Epithelial cell of prostate (primary cell): ENCODE data around the gene ARHGAP15.

Experiments used
- DNase-seq: peaks from one replicate; pipeline ENCODE4 v3.0.0-alpha.2; 2011; ENCODE audit warnings: low read depth, low spot score
- H3K27ac ChIP-seq: fragments of 450-650 bp; 2 replicates; pipeline ENCODE4 v1.5.1; 2017; ENCODE audit warnings: mild to moderate bottlenecking

Gene ARHGAP15

GRCh38 chr2:143768991-143769390, 639.8 kb downstream of the ARHGAP15 start:
- H3K27ac ChIP-seq: no peak overlapping the region
- DNase-seq: no peak

GRCh38 chr2:143771939-143772338, 642.7 kb downstream of the ARHGAP15 start:
- no peak for DNase-seq
- H3K27ac ChIP-seq: no peak overlapping the region

- H3K27ac ChIP-seq: no peak overlapping the region
- no peak for DNase-seq
Observed at GRCh38 chr2:143776526-143777297, 647.5 kb downstream of the ARHGAP15 start.

- DNase-seq: no peak
- no peak overlapping the region for H3K27ac ChIP-seq
Observed at GRCh38 chr2:143779021-143779420, 649.8 kb downstream of the ARHGAP15 start.

- H3K27ac ChIP-seq: no peak overlapping the region
- no peak for DNase-seq
Observed at GRCh38 chr2:143786026-143786765, 657.0 kb downstream of the ARHGAP15 start.

GRCh38 chr2:143787674-143788073, 658.5 kb downstream of the ARHGAP15 start:
- peak; percentile 26 for DNase-seq
- no peak overlapping the region for H3K27ac ChIP-seq

DNA sequence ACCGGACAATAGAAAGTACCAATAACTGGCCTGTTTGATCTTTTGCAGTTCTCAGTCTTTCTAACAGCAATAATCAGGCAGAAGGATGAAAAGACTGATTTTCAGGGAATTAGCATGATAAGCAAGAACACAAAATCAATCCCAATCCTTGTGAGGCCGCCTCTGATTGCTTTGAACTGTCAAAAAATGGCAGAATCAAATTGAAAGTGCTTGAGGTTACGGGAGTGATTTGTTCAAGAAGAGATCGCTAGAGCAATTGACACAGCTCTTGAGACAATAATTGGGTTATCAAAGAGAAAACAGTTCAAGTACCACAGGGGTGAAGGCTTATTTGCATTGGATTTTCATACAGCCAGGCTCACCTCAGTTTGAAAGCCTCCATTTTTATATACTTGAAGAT, 663.4 kb downstream of the ARHGAP15 start:
- DNase-seq: no peak
- H3K27ac ChIP-seq: no peak overlapping the region

- no peak for DNase-seq
- H3K27ac ChIP-seq: no peak overlapping the region
Observed at GRCh38 chr2:143793381-143793780, 664.2 kb downstream of the ARHGAP15 start.

GRCh38 chr2:143796051-143796450, 666.8 kb downstream of the ARHGAP15 start:
- DNase-seq: no peak

GRCh38 chr2:143801561-143801960, 672.3 kb downstream of the ARHGAP15 start:
- DNase-seq: no peak
- no peak overlapping the region for H3K27ac ChIP-seq

More at GRCh38 chr2:143796051-143796450, 666.8 kb downstream of the ARHGAP15 start:
- H3K27ac ChIP-seq: no peak overlapping the region

GRCh38 chr2:143802242-143802641, 673.0 kb downstream of the ARHGAP15 start:
- DNase-seq: peak; percentile 64
- no peak overlapping the region for H3K27ac ChIP-seq

DNA sequence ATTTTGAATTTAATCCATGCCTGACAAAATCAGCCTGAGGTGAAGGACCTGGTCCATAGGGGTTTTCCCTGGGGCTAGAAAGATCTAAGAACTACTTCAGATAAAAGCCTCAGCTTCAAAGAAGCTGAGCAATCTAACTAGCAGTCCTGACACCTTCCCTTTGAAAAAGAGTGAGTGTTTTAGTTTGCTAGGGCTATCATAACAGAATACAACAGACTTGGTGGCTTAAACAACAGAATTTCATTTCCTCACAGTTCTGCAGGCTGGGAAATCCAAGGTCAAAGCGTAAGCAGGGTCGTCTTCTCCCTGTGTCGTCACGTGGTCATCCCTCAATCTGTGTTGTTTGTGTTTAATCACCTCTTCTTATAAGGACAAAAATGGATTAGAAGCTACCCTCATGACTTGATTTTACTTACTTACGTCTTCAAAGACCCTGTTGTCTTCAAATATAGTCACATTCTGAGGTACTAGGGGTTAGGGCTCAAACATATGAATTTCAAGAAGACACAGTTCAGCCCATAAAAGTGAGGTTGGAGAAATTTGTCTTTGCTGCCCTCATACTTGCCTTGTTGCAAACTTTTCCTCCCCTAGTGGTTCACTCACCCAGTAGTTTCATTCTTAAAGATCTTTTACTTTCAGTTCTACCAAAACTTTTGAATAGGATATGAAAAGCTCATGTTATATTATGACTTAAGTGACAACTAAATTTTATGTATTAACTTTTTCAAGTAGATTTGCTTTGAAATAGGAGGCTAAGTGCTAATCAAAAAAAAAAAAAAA, 673.8 kb downstream of the ARHGAP15 start:
- DNase-seq: no peak
- no peak overlapping the region for H3K27ac ChIP-seq

- no peak for DNase-seq
- no peak overlapping the region for H3K27ac ChIP-seq
Observed at GRCh38 chr2:143803936-143804335, 674.7 kb downstream of the ARHGAP15 start.

DNA sequence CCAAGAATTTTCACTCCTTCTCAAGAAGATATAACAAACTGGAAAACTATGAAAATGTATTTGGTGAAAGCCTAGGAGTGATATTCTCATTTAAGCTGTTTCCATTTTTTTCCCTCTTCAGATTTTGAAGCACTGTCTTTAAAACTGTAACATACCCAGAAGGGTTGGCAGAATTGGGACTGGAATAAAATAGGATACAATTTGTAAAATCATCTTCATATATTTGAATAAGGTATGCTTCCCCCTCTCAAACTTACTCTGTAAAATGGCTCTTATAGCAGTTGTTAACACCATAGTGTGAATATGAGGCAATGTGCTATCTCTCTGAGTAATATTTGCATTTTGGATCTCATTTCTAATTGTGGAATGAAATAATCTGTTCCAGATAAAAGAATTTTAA, 676.4 kb downstream of the ARHGAP15 start:
- H3K27ac ChIP-seq: no peak overlapping the region
- DNase-seq: no peak

DNA sequence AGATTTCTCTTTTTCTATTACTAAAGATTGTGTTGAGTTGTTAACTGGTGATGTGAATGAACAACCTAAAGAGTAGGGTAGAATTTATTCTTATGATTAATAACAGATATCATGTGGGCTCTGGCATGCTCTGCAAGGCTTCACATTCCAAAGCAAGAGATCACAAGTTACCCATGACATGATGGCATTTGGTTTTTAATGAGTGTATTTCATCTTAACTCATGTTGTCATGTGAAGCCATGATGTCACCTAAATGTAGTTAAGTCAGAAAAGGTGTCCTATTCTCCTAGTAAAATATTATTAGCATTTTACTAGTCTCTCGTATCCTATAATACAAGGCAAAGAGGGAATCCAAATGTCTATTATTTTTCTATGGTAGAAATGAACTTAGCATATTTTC, 678.0 kb downstream of the ARHGAP15 start:
- no peak for DNase-seq
- H3K27ac ChIP-seq: no peak overlapping the region

GRCh38 chr2:143807671-143808070, 678.5 kb downstream of the ARHGAP15 start:
- H3K27ac ChIP-seq: no peak overlapping the region
- DNase-seq: no peak

- no peak for DNase-seq
- H3K27ac ChIP-seq: no peak overlapping the region
Observed at GRCh38 chr2:143808166-143808565, 678.9 kb downstream of the ARHGAP15 start.

DNA sequence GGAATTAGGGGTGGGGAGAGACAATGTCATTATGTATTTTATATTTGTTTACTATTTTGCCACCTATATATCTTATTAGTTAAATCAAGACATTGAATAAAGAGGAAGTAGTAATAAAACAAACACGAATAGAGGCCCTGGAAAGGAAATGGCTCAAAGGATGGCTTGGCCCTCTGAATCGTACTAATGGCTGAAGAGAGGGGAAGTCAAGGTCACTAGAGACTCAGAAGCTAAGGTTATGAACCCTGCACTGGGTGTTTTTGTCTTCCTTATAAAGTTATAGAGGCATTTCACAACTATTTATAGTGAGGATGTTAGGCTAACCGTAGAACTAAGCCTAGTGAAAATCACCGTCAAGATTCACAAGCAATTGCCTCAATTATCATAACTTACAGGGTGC, 685.9 kb downstream of the ARHGAP15 start:
- DNase-seq: no peak

GRCh38 chr2:143816916-143817315, 687.7 kb downstream of the ARHGAP15 start:
- no peak for DNase-seq
- H3K27ac ChIP-seq: no peak overlapping the region

More for the DNA sequence above, 685.9 kb downstream of the ARHGAP15 start:
- H3K27ac ChIP-seq: no peak overlapping the region
